ENCODE measurements around the gene CCR7.
"Not testable (repeated sequence)": the region's sequence is repeated elsewhere in the genome, so short reads cannot be mapped to it uniquely, and the experiment has no call there.

DNA sequence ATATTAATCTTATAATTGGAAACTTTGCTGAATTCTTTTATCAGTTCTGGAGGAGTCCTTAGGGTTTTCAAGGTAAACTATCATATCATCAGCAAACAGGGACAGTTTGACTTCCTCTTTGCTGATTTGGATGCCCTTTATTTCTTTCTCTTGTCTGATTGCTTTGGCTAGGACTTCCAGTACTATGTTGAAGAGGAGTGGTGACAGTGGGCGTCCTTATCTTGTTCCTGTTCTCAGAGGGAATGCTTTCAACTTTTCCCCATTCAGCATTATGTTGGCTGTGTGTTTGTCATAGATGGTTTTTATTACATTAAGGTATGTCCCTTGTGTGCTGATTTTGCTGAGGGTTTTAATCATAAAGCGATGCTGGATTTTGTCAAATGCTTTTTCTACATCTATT is 19.7 kb upstream of the CCR7 start:
- TF ChIP-seq, protein P1, sequence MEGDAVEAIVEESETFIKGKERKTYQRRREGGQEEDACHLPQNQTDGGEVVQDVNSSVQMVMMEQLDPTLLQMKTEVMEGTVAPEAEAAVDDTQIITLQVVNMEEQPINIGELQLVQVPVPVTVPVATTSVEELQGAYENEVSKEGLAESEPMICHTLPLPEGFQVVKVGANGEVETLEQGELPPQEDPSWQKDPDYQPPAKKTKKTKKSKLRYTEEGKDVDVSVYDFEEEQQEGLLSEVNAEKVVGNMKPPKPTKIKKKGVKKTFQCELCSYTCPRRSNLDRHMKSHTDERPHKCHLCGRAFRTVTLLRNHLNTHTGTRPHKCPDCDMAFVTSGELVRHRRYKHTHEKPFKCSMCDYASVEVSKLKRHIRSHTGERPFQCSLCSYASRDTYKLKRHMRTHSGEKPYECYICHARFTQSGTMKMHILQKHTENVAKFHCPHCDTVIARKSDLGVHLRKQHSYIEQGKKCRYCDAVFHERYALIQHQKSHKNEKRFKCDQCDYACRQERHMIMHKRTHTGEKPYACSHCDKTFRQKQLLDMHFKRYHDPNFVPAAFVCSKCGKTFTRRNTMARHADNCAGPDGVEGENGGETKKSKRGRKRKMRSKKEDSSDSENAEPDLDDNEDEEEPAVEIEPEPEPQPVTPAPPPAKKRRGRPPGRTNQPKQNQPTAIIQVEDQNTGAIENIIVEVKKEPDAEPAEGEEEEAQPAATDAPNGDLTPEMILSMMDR (IDR thresholded peaks at IDR 0.05), result not testable (repeated sequence)
- not testable (repeated sequence) for TF ChIP-seq EZH2 (IDR thresholded peaks at IDR 0.05; ENCODE audit: borderline replicate concordance, insufficient read depth, low read depth, low read length, poor library complexity, severe bottlenecking)
